SW 1271 (cell line): Measurements from ENCODE around the gene TNFRSF21.
"Not testable (repeated sequence)": the region's sequence is repeated elsewhere in the genome, so short reads cannot be mapped to it uniquely, and the experiment has no call there.

Experiments
- DNase-seq, 2 experiments: peaks; one replicate each; lab custom pipeline; 2025; lab: John Stamatoyannopoulos, UW

Gene TNFRSF21

GRCh38 chr6:47288267-47289090 lies 21.2 kb downstream of the TNFRSF21 start:
- no peak for DNase-seq

GRCh38 chr6:47286301-47286700 lies 23.4 kb downstream of the TNFRSF21 start:
- no peak for DNase-seq

- DNase-seq: no peak
Observed at GRCh38 chr6:47283993-47284392, 25.7 kb downstream of the TNFRSF21 start.

- no peak for DNase-seq
Observed at GRCh38 chr6:47278545-47278944, 31.2 kb downstream of the TNFRSF21 start.

GRCh38 chr6:47277702-47278101 lies 32.0 kb downstream of the TNFRSF21 start:
- no peak for DNase-seq

GRCh38 chr6:47276377-47276776 lies 33.3 kb downstream of the TNFRSF21 start:
- DNase-seq: no peak

- DNase-seq: no peak
Observed at GRCh38 chr6:47275640-47276039, 34.1 kb downstream of the TNFRSF21 start.

- not testable (repeated sequence) for DNase-seq
Observed at GRCh38 chr6:47275132-47275531, 34.6 kb downstream of the TNFRSF21 start.

GRCh38 chr6:47268572-47269187 lies 41.0 kb downstream of the TNFRSF21 start:
- no peak for DNase-seq

- no peak for DNase-seq
Observed at GRCh38 chr6:47267301-47267700, 42.4 kb downstream of the TNFRSF21 start.

- no peak for DNase-seq
Observed at GRCh38 chr6:47265971-47266370, 43.7 kb downstream of the TNFRSF21 start.

GRCh38 chr6:47264775-47265184 lies 44.9 kb downstream of the TNFRSF21 start:
- DNase-seq: no peak

- DNase-seq: no peak
Observed at GRCh38 chr6:47263268-47263667, 46.4 kb downstream of the TNFRSF21 start.

GRCh38 chr6:47262231-47262630 lies 47.5 kb downstream of the TNFRSF21 start:
- DNase-seq: no peak

- no peak for DNase-seq
Observed at GRCh38 chr6:47261191-47261590, 48.5 kb downstream of the TNFRSF21 start.

GRCh38 chr6:47260021-47260420 lies 49.7 kb downstream of the TNFRSF21 start:
- no peak for DNase-seq

- DNase-seq: no peak
Observed at GRCh38 chr6:47258724-47259347, 50.9 kb downstream of the TNFRSF21 start.

GRCh38 chr6:47256981-47257730 lies 52.5 kb downstream of the TNFRSF21 start:
- no peak for DNase-seq

- DNase-seq: no peak
Observed at GRCh38 chr6:47256361-47256760, 53.3 kb downstream of the TNFRSF21 start.

GRCh38 chr6:47254906-47255305 lies 54.8 kb downstream of the TNFRSF21 start:
- DNase-seq: no peak

- DNase-seq: no peak
Observed at GRCh38 chr6:47254051-47254450, 55.7 kb downstream of the TNFRSF21 start.

GRCh38 chr6:47253136-47253535 lies 56.6 kb downstream of the TNFRSF21 start:
- no peak for DNase-seq
